HepG2 (cell line): ENCODE measurements around the gene UGGT1. TPM values are rescaled to one million over a fixed set of nuclear protein-coding genes. Genes with fewer than 3 reads are reported as not detected.

Source experiments
- ATAC-seq: fragments of 200-7000 bp; cut with Tn5 transposase; 3 replicates; pipeline ENCODE4 v1.9.1; 2020; ENCODE audit warnings: mild to moderate bottlenecking, moderate library complexity
- BruUV-seq: library from RNA; stranded (reverse); fragments of 400-500 nt; replicated peaks from 2 replicates; lab custom pipeline; 2021; lab: Mats Ljungman, UMichigan
- CTCF ChIA-PET: fragments of 300-600 bp; formaldehyde crosslinking; extraction: SDS; loops from one replicate; lab custom pipeline; 2021; ENCODE audit warnings: low total read pairs, inconsistent platforms, low intra/inter-chr PET ratio; lab: Yijun Ruan, JAX
- POLR2A ChIA-PET: fragments of 350-600 bp; sonication (Branson Sonifier 250); formaldehyde crosslinking; loops from one replicate; lab custom pipeline; 2020; ENCODE audit warnings: antibody characterized with exemption, inconsistent platforms; lab: Yijun Ruan, JAX
- DNase-seq: peaks from one replicate; pipeline ENCODE4 v3.0.0-alpha.2; 2015; ENCODE audit warnings: low spot score
- FAIRE-seq: peaks from 3 replicates; lab custom pipeline; 2011; peaks lifted over from hg19 to GRCh38; lab: Jason Lieb, UNC
- H2AFZ ChIP-seq: one replicate; pipeline ENCODE4 v1.6.1; 2011; ENCODE audit warnings: low read length, inconsistent platforms
- H3K27ac ChIP-seq: fragments of 300-600 bp; 3 replicates; pipeline ENCODE4 v1.8.0; 2011; ENCODE audit warnings: mixed run types, mild to moderate bottlenecking, mixed read lengths, low read length, inconsistent platforms; ENCODE audit not compliant: insufficient read depth; ENCODE audit errors: extremely low read length
- H3K27me3 ChIP-seq, 2 experiments: fragments of 200-600 bp in 1 of 2; 2 replicates in 1 of 2; 3 replicates in 1 of 2; pipeline versions ENCODE4 v1.6.0 to v1.8.0; 2011; ENCODE audit warnings: low read length in 2 of 2, mild to moderate bottlenecking in 2 of 2, moderate library complexity in 2 of 2, inconsistent platforms in 1 of 2; ENCODE audit not compliant: insufficient read depth in 2 of 2, control insufficient read depth in 1 of 2
- H3K36me3 ChIP-seq, 2 experiments: fragments of 200-600 bp in 1 of 2; replicated peaks in 1 of 2; 2 replicates in 1 of 2; 3 replicates in 1 of 2; pipeline versions ENCODE4 v1.5.1 to v1.8.0; 2011; ENCODE audit warnings: low read length in 2 of 2, inconsistent platforms in 1 of 2; ENCODE audit not compliant: insufficient read depth in 2 of 2, control insufficient read depth in 1 of 2
- H3K4me1 ChIP-seq: 2 replicates; pipeline ENCODE4 v1.5.1; 2012; ENCODE audit warnings: low read length, inconsistent platforms; ENCODE audit not compliant: insufficient read depth
- H3K4me2 ChIP-seq: 2 replicates; pipeline ENCODE4 v1.6.0; 2011; ENCODE audit warnings: low read depth, low read length, inconsistent platforms
- H3K4me3 ChIP-seq, 3 experiments: fragments of 200-600 bp in 1 of 3; sonication (generic), shearing (Covaris generic) in 1 of 3; replicated peaks in 1 of 3; 2 replicates each; pipeline ENCODE4 v1.5.1; 2011 to 2016; ENCODE audit warnings: low read length in 3 of 3, inconsistent platforms in 2 of 3, low read depth in 2 of 3, mild to moderate bottlenecking in 2 of 3, control low read depth in 1 of 3, mixed read lengths in 1 of 3; ENCODE audit not compliant: insufficient read depth in 1 of 3
- H3K79me2 ChIP-seq: one replicate; pipeline ENCODE4 v1.6.1; 2011; ENCODE audit warnings: low read length, inconsistent platforms; ENCODE audit not compliant: insufficient read depth
- H3K9ac ChIP-seq: 2 replicates; pipeline ENCODE4 v1.6.0; 2011; ENCODE audit warnings: mild to moderate bottlenecking, low read depth, low read length, inconsistent platforms; ENCODE audit not compliant: insufficient read depth
- H3K9me3 ChIP-seq: 2 replicates; pipeline ENCODE4 v1.5.1; 2012; ENCODE audit warnings: mild to moderate bottlenecking, low read length
- H4K20me1 ChIP-seq: 2 replicates; pipeline ENCODE4 v1.6.0; 2011; ENCODE audit warnings: inconsistent platforms, mild to moderate bottlenecking, low read length, moderate library complexity; ENCODE audit not compliant: insufficient read depth
- ARHGAP35 ChIP-seq: sonication (generic); formaldehyde crosslinking; IDR thresholded peaks from 2 replicates; pipeline ENCODE4 v1.9.0; 2022; ENCODE audit warnings: mild to moderate bottlenecking, inconsistent platforms, moderate library complexity, missing genetic modification reagents, borderline replicate concordance
- CBX1 ChIP-seq: IDR thresholded peaks from one replicate; pipeline ENCODE4 v1.6.1; 2016; ENCODE audit warnings: antibody characterized with exemption, low read depth
- FOSL2 ChIP-seq: sonication (generic); formaldehyde crosslinking; IDR thresholded peaks from 2 replicates; pipeline ENCODE4 v1.4.0; 2020; ENCODE audit warnings: missing genetic modification reagents
- IKZF1 ChIP-seq: fragments of 450-650 bp; IDR thresholded peaks from 2 replicates; pipeline ENCODE4 v1.7.1; 2016
- PAX8 ChIP-seq: sonication (generic); formaldehyde crosslinking; IDR thresholded peaks from 2 replicates; pipeline ENCODE4 v1.8.0; 2022; ENCODE audit warnings: mild to moderate bottlenecking, missing genetic modification reagents, borderline replicate concordance
- PCBP2 ChIP-seq: fragments of 200-400 bp; formaldehyde crosslinking; optimal IDR thresholded peaks from 2 replicates; pipeline ENCODE3; 2018; ENCODE audit warnings: low read length, low read depth; ENCODE audit not compliant: poor library complexity, severe bottlenecking
- RBFOX2 ChIP-seq: fragments of 200-400 bp; formaldehyde crosslinking; IDR thresholded peaks from 2 replicates; pipeline ENCODE4 v1.6.1; 2017; ENCODE audit warnings: low read depth, mild to moderate bottlenecking, low read length
- RBM22 ChIP-seq: fragments of 200-400 bp; formaldehyde crosslinking; optimal IDR thresholded peaks from 2 replicates; pipeline ENCODE3; 2017; ENCODE audit warnings: mild to moderate bottlenecking, low read length, moderate library complexity
- RXRB ChIP-seq: IDR thresholded peaks from 2 replicates; pipeline ENCODE4 v1.6.1; 2016; ENCODE audit warnings: borderline replicate concordance, missing genetic modification reagents, missing compliant biosample characterization
- SMYD3 ChIP-seq: sonication (generic); formaldehyde crosslinking; IDR thresholded peaks from 2 replicates; pipeline ENCODE4 v1.8.1; 2023; ENCODE audit warnings: mild to moderate bottlenecking, missing genetic modification reagents
- SP4 ChIP-seq: sonication (generic); formaldehyde crosslinking; IDR thresholded peaks from 2 replicates; pipeline ENCODE4 v1.8.1; 2023; ENCODE audit warnings: mild to moderate bottlenecking, missing genetic modification reagents
- SRSF4 ChIP-seq: fragments of 200-400 bp; formaldehyde crosslinking; IDR thresholded peaks from one replicate; pipeline ENCODE4 v1.6.1; 2018; ENCODE audit warnings: mild to moderate bottlenecking, low read depth, low read length, moderate library complexity; ENCODE audit not compliant: poor library complexity, severe bottlenecking
- TARDBP ChIP-seq: sonication (generic); formaldehyde crosslinking; IDR thresholded peaks from 2 replicates; pipeline ENCODE4 v1.8.0; 2022; ENCODE audit warnings: mild to moderate bottlenecking, missing genetic modification reagents
- TBL1XR1 ChIP-seq: fragments of 150-350 bp; IDR thresholded peaks from 2 replicates; pipeline ENCODE4 v1.6.1; 2014; ENCODE audit warnings: borderline replicate concordance, low read length; ENCODE audit not compliant: partially characterized antibody
- TGIF2 ChIP-seq: IDR thresholded peaks from 2 replicates; pipeline ENCODE4 v1.6.1; 2016; ENCODE audit warnings: control low read depth, missing compliant biosample characterization
- ZNF329 ChIP-seq: sonication (generic); formaldehyde crosslinking; IDR thresholded peaks from 2 replicates; pipeline ENCODE4 v1.9.0; 2021; ENCODE audit warnings: low read depth, mild to moderate bottlenecking, missing genetic modification reagents
- ZNF382 ChIP-seq: sonication (generic); formaldehyde crosslinking; IDR thresholded peaks from 2 replicates; pipeline ENCODE4 v1.5.0; 2020; ENCODE audit warnings: missing genetic modification reagents, mild to moderate bottlenecking, borderline replicate concordance
- ZNF792 ChIP-seq: IDR thresholded peaks from 2 replicates; pipeline ENCODE4 v1.6.1; 2016
- WGBS: methylation state at CpG from one replicate; pipeline ENCODE4 v1.1.6; 2017; ENCODE audit warnings: low lambda C conversion rate; 5-methylcytosine and 5-hydroxymethylcytosine counted together
- in situ Hi-C: cut with HindIII; loops from 2 replicates; pipeline ENCODE4 v1.10.0; 2017; ENCODE audit warnings: low pct_unique_long_range_greater_than_20kb; ENCODE audit not compliant: extremely low pct_ligation_motif_present
- intact Hi-C: fragments of 100-400 bp; cut with micrococcal nuclease; formaldehyde crosslinking; loops from one replicate; pipeline ENCODE4 v1.10.0; 2022; ENCODE audit not compliant: unreplicated experiment
- polyA plus RNA-seq, 8 experiments: library from polyadenylated mRNA; depleted of rRNA in 3 of 8; stranded (reverse) in 7 of 8; unstranded in 1 of 8; fragments of >200 nt; fragmentation: Illumina TruSeq in 4 of 8; extraction: Trizol in 4 of 8; gene quantifications; 2 replicates each; pipeline versions ENCODE4 v1.2.1 to v1.2.3, GENCODE V29; 2011 to 2016; ENCODE audit warnings: low read depth in 4 of 8, missing spikeins in 1 of 8, mixed read lengths in 1 of 8; ENCODE audit not compliant: insufficient read depth in 1 of 8
- total RNA-seq, 5 experiments: library from RNA; depleted of rRNA; stranded (reverse); fragments of >200 nt; fragmentation: Illumina TruSeq; extraction: Trizol; gene quantifications; 2 replicates each; pipeline ENCODE4 v1.2.3, GENCODE V29; 2016; ENCODE audit warnings: low read depth in 1 of 5
- TF ChIP-seq, protein P1 (sequence below): sonication (generic); formaldehyde crosslinking; IDR thresholded peaks from 2 replicates; pipeline ENCODE4 v1.8.0; 2022; ENCODE audit warnings: missing genetic modification reagents, mild to moderate bottlenecking, borderline replicate concordance
- TF ChIP-seq, protein P2 (sequence below): fragments of 450-650 bp; IDR thresholded peaks from 2 replicates; pipeline ENCODE4 v1.6.1; 2016

UGGT1 gene
- total and polyA plus RNA-seq, 2 of the 13 experiments (the other 11 are each of a cell fraction or from before 2014, with no cell fraction given), result 35.8 to 83.2 TPM

- H3K4me1 ChIP-seq, result peaks cover 65% of the 10 kb centered on the region
- no peaks in the 10 kb centered on the region for H3K27me3 ChIP-seq
- H3K4me2 ChIP-seq, result peak overlapping the region; percentile 69
- WGBS, result 99% methylated on average over 3 of the region's 3 CpGs
- H3K36me3 ChIP-seq, result peaks cover 25 to 87% of the 10 kb centered on the region in 2 experiments
- H4K20me1 ChIP-seq, result no peaks in the 10 kb centered on the region
- no peaks in the 10 kb centered on the region for H3K9me3 ChIP-seq
- POLR2A ChIA-PET, result interaction anchor here (1.9 to 2.2 kb wide), 2 partner anchors 7 to 132 kb away, joined by 6 to 27 read pairs; no protein-coding TSS in a partner anchor
- ATAC-seq (no peak), FAIRE-seq (no peak), DNase-seq (no peak)
- peak overlapping the region; percentile 82 for H3K9ac ChIP-seq
- intact Hi-C loops, result no loop called here
- H3K79me2 ChIP-seq, result no peaks in the 10 kb centered on the region
- in situ Hi-C loops, result loop anchor here (10.0 kb wide), 1 partner anchor 57 kb away; no protein-coding TSS in a partner anchor
- no peak overlapping the region for H3K4me3 ChIP-seq
- peak overlapping the region; percentile 93 for H3K27ac ChIP-seq
- H2AFZ ChIP-seq, result no peak overlapping the region
- CTCF ChIA-PET, result no interaction called here
- no peak for TF ChIP-seq ZNF792 (CRISPR knock-in tag)
- no peak for TF ChIP-seq TARDBP
- TF ChIP-seq ARHGAP35 (CRISPR knock-in tag), result no peak
- TF ChIP-seq TBL1XR1, result no peak
- TF ChIP-seq PCBP2, result no peak
- TF ChIP-seq SP4 (CRISPR knock-in tag), result no peak
- TF ChIP-seq ZNF329 (CRISPR knock-in tag), result no peak
- TF ChIP-seq TGIF2, result no peak
- TF ChIP-seq RBM22, result peak; percentile 31
- TF ChIP-seq, protein P1, sequence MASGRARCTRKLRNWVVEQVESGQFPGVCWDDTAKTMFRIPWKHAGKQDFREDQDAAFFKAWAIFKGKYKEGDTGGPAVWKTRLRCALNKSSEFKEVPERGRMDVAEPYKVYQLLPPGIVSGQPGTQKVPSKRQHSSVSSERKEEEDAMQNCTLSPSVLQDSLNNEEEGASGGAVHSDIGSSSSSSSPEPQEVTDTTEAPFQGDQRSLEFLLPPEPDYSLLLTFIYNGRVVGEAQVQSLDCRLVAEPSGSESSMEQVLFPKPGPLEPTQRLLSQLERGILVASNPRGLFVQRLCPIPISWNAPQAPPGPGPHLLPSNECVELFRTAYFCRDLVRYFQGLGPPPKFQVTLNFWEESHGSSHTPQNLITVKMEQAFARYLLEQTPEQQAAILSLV (CRISPR knock-in tag), result no peak
- TF ChIP-seq, protein P2, sequence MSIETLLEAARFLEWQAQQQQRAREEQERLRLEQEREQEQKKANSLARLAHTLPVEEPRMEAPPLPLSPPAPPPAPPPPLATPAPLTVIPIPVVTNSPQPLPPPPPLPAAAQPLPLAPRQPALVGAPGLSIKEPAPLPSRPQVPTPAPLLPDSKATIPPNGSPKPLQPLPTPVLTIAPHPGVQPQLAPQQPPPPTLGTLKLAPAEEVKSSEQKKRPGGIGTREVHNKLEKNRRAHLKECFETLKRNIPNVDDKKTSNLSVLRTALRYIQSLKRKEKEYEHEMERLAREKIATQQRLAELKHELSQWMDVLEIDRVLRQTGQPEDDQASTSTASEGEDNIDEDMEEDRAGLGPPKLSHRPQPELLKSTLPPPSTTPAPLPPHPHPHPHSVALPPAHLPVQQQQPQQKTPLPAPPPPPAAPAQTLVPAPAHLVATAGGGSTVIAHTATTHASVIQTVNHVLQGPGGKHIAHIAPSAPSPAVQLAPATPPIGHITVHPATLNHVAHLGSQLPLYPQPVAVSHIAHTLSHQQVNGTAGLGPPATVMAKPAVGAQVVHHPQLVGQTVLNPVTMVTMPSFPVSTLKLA, result no peak
- TF ChIP-seq SMYD3, result no peak
- no peak for TF ChIP-seq RXRB (CRISPR knock-in tag)
- no peak for TF ChIP-seq PAX8 (CRISPR knock-in tag)
- TF ChIP-seq ZNF382 (CRISPR knock-in tag), result no peak
- TF ChIP-seq SRSF4, result no peak
- no peak for TF ChIP-seq IKZF1
- 0 out of 2 replicates have a peak, but pooled peaks have one; percentile 6 for TF ChIP-seq RBFOX2
- 0 out of 2 replicates have a peak, but pooled peaks have one; percentile 4 for TF ChIP-seq FOSL2
- no peak for TF ChIP-seq CBX1
- BruUV-seq, result no TSS peak
These were observed 86.3 kb downstream of the UGGT1 start for GRCh38 chr2:128177315-128177714.
